Measurements from ENCODE around the gene GLCCI1. TPM values are rescaled to one million over a fixed set of nuclear protein-coding genes. Genes with fewer than 3 reads are reported as not detected.
"Not testable (repeated sequence)": the region's sequence is repeated elsewhere in the genome, so short reads cannot be mapped to it uniquely, and the experiment has no call there.

Gene GLCCI1
- total and polyA plus RNA-seq, 10 donors = 9.1 to 53.2 (median 42.6) TPM

DNA sequence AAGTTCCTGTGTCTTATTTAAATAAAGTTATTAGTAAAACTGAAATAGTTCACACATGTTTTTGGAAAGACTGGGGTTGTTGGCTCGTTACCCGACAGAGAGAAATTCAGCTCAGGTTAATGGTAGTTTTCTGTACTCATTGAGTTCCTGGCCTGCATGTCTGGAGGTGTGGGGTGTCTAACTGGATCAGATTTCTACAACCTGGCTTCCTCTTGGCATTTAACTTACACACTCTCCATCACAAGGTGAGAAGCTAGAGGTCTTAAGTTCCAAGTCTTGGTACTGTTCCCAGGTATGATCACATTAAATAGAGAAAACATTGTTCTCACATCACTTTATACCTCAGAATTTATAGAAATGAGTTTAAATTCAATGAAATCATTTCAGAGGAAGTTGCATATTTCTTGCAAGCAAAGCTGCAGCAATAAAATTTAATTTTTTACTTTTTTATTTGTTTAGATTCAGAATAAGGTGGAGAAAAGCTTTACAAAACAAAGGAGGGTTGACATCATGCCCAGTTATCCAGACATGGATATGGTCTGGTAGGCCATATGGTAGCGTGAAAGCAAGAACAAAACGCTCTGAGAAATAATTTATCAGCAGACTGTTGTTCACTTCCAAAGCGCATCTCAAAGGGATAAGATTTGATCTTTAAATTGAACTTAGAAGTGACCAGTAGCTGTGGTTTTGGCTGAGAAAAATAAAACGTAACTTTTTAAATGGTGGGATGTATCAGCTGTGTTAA is 120.6 kb downstream of the GLCCI1 start:
- TF ChIP-seq, protein P1, sequence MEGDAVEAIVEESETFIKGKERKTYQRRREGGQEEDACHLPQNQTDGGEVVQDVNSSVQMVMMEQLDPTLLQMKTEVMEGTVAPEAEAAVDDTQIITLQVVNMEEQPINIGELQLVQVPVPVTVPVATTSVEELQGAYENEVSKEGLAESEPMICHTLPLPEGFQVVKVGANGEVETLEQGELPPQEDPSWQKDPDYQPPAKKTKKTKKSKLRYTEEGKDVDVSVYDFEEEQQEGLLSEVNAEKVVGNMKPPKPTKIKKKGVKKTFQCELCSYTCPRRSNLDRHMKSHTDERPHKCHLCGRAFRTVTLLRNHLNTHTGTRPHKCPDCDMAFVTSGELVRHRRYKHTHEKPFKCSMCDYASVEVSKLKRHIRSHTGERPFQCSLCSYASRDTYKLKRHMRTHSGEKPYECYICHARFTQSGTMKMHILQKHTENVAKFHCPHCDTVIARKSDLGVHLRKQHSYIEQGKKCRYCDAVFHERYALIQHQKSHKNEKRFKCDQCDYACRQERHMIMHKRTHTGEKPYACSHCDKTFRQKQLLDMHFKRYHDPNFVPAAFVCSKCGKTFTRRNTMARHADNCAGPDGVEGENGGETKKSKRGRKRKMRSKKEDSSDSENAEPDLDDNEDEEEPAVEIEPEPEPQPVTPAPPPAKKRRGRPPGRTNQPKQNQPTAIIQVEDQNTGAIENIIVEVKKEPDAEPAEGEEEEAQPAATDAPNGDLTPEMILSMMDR (IDR thresholded peaks at IDR 0.05 in 8 of 11, conservative IDR thresholded peaks at IDR 0.05 in 3 of 11) = no peak
- TF ChIP-seq POLR2AphosphoS5 (IDR thresholded peaks at IDR 0.05) = no peak
- TF ChIP-seq POLR2A (IDR thresholded peaks at IDR 0.05) = no peak

DNA sequence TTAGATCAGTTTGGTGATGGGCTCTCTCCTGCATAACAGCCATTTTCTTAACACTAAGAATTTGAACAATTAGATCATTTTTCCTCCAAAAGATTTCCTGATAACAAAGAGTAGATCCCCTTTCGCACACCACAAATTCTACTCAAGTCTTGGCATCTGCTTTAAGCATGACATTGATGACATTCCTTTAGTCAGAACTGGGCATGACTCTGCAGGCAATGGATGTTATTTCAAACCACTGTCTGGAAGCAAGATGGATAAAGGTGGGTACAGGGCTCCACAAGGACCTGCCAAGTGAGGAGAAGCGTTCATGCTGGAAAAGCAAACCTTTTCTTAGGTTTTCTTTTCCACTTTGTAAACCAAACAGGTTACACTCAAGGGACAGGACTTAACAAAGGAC is 123.5 kb downstream of the GLCCI1 start:
- intact Hi-C loops (cut with DNase I; ENCODE audit: low total_unique reads) = no loop called here
- TF ChIP-seq POLR2A (IDR thresholded peaks at IDR 0.05) (no peak), POLR2AphosphoS5 (IDR thresholded peaks at IDR 0.05) (no peak)
- TF ChIP-seq, protein P1 (IDR thresholded peaks at IDR 0.05 in 8 of 11, conservative IDR thresholded peaks at IDR 0.05 in 3 of 11) = no peak
- Histone ChIP-seq H3K27me3 (replicated peaks in 1 of 7) (no peaks in the 10 kb centered on the region), H3K9me3 (peaks cover 0 to 6% (median 0%) of the 10 kb centered on the region in 8 donors), H3K4me3 (no peak overlapping the region), H3K36me3 (peaks cover 0 to 28% (median 6%) of the 10 kb centered on the region in 6 donors), H3K4me1 (no peaks in the 10 kb centered on the region), H3K27ac (no peak overlapping the region)
- no peak for DNase-seq
- 95 to 100% (median 96%) methylated on average over 2 of the region's 2 CpGs for WGBS, 5 donors

More for the DNA sequence above, 120.6 kb downstream of the GLCCI1 start:
- WGBS, 5 donors = 94 to 97% (median 96%) methylated on average over 6 of the region's 6 CpGs
- DNase-seq = no peak
- H3K9me3 ChIP-seq = no peaks in the 10 kb centered on the region
- H3K4me1 ChIP-seq = no peaks in the 10 kb centered on the region
- H3K27me3 ChIP-seq (replicated peaks in 1 of 7) = no peaks in the 10 kb centered on the region
- intact Hi-C loops (cut with DNase I; ENCODE audit: low total_unique reads) = no loop called here
- H3K36me3 ChIP-seq = peaks cover 0 to 45% (median 19%) of the 10 kb centered on the region in 6 donors
- no peak overlapping the region for H3K4me3 ChIP-seq
- H3K27ac ChIP-seq = no peak overlapping the region

- no peak overlapping the region for H3K4me3 ChIP-seq
- H3K36me3 ChIP-seq = peaks cover 0 to 13% (median 0%) of the 10 kb centered on the region in 6 donors
- intact Hi-C loops (cut with DNase I; ENCODE audit: low total_unique reads) = no loop called here
- no peak overlapping the region for H3K27ac ChIP-seq
- 90 to 98% (median 96%) methylated on average over 8 of the region's 8 CpGs for WGBS, 5 donors
- H3K9me3 ChIP-seq = peaks cover 0 to 20% (median 4%) of the 10 kb centered on the region in 8 donors
- TF ChIP-seq POLR2A (IDR thresholded peaks at IDR 0.05) = no peak
- TF ChIP-seq, protein P1 (IDR thresholded peaks at IDR 0.05 in 8 of 11, conservative IDR thresholded peaks at IDR 0.05 in 3 of 11) = no peak
- TF ChIP-seq POLR2AphosphoS5 (IDR thresholded peaks at IDR 0.05) = no peak
- no peaks in the 10 kb centered on the region for H3K4me1 ChIP-seq
- DNase-seq = no peak
- H3K27me3 ChIP-seq (replicated peaks in 1 of 7) = no peaks in the 10 kb centered on the region
Observed at GRCh38 chr7:8094164-8095140, 125.9 kb downstream of the GLCCI1 start.

- WGBS, 5 donors = 85 to 93% (median 92%) methylated on average over 4 of the region's 4 CpGs
Observed at GRCh38 chr7:8101292-8101691, 132.7 kb downstream of the GLCCI1 start.

More at GRCh38 chr7:8101292-8101691, 132.7 kb downstream of the GLCCI1 start:
- H3K36me3 ChIP-seq; DNase-seq; H3K27ac ChIP-seq; intact Hi-C loops (cut with DNase I; ENCODE audit: low total_unique reads); H3K4me3 ChIP-seq; H3K27me3 ChIP-seq (replicated peaks in 1 of 7): not testable (repeated sequence)
- Histone ChIP-seq H3K9me3 (peaks cover 0 to 43% (median 28%) of the 10 kb centered on the region in 8 donors), H3K4me1 (peaks cover 0 to 11% (median 0%) of the 10 kb centered on the region in 6 donors)

Measured in spleen (tissue), 11 donors.